Measurements from ENCODE around the gene RAD51C. TPM values are rescaled to one million over a fixed set of nuclear protein-coding genes. Genes with fewer than 3 reads are reported as not detected.
A peak's percentile ranks its signal among the peaks of the same experiment; 100 is the strongest.

The RAD51C gene
- total and polyA plus RNA-seq, 9 of the 15 experiments (the other 6 are each of a cell fraction or from before 2014, with no cell fraction given) = 93.9 to 341 (median 135) TPM

GRCh38 chr17:58666858-58667267 is 25.5 kb upstream of the RAD51C start (continued):
- no peak for TF ChIP-seq NKRF (IDR thresholded peaks at IDR 0.05; ENCODE audit: borderline replicate concordance)
- no peak for TF ChIP-seq CHCHD3 (CRISPR knock-in tag; IDR thresholded peaks at IDR 0.05)
- TF ChIP-seq DMBX1 (CRISPR knock-in tag; IDR thresholded peaks at IDR 0.05; ENCODE audit: borderline replicate concordance) = peak; percentile 65
- no peak for TF ChIP-seq NR4A1 (CRISPR knock-in tag; IDR thresholded peaks at IDR 0.05)
- peak; percentile 89 for TF ChIP-seq NR4A1 (tag; IDR thresholded peaks at IDR 0.05)
- 0 out of 2 replicates have a peak, but pooled peaks have one; percentile 77 for TF ChIP-seq PTRF (tag; IDR thresholded peaks at IDR 0.05)
- TF ChIP-seq FOSL1 (tag; conservative IDR thresholded peaks at IDR 0.05) = peak; percentile 39
- no peak; the same call in 1 of the 2 replicates for TF ChIP-seq ESRRA (IDR thresholded peaks at IDR 0.05; ENCODE audit: borderline replicate concordance, low read depth)
- no peak for TF ChIP-seq SRSF1 (IDR thresholded peaks at IDR 0.05; ENCODE audit: low read depth, low read length)
- no peak for TF ChIP-seq ZNF274 (IDR thresholded peaks at IDR 0.05; ENCODE audit: borderline replicate concordance, low read depth, low read length)
- TF ChIP-seq ZNF23 (CRISPR knock-in tag; IDR thresholded peaks at IDR 0.05) = no peak
- TF ChIP-seq TARDBP (IDR thresholded peaks at IDR 0.05) = peak; percentile 96; the same call in 1 of the 2 replicates
- TF ChIP-seq KDM2B (CRISPR knock-in tag; IDR thresholded peaks at IDR 0.05) = no peak
- TF ChIP-seq RB1 (IDR thresholded peaks at IDR 0.05; ENCODE audit: low read depth) = 0 out of 2 replicates have a peak, but pooled peaks have one; percentile 17
- no peak for TF ChIP-seq PBX2 (CRISPR knock-in tag; IDR thresholded peaks at IDR 0.05; ENCODE audit: low read depth)
- peak; percentile 50 for TF ChIP-seq PBX2 (tag; conservative IDR thresholded peaks at IDR 0.05; ENCODE audit: low read depth)

All from K562 (cell line).